ENCODE results near the gene AP3B2.

AP3B2 gene

DNA sequence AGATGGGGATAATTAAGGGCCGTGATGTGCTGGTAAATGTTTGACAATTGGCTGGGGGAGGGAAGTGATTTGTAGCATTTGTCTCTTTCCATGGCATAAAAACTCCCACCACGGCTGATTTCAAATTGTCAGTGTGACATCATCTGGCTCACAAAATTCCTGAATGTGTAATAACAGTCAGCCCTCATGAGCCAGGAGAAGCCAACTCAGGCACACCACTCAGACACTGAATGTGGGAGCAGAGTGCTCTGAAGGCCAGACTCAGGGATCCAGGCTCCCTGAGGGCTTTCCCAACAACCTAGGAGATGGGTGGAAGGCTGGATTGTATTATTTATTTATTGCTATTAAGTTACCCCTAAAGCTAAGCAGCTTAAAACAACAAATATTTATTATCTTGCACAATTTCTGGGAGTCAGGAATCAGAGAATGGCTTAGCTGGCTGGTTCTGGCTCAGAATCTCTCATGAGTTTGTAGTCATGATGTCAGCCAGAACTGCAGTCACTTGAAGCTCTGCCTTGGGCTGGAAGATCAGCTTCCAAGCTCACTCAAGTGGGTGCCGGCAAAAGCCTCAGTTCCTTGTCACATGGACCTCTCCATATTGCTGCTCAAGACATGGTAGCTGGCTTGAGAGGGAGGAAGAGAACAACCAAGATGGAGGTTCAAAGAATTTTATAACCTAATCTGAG lies 56.0 kb downstream of the AP3B2 start:
- TF ChIP-seq, protein P1, sequence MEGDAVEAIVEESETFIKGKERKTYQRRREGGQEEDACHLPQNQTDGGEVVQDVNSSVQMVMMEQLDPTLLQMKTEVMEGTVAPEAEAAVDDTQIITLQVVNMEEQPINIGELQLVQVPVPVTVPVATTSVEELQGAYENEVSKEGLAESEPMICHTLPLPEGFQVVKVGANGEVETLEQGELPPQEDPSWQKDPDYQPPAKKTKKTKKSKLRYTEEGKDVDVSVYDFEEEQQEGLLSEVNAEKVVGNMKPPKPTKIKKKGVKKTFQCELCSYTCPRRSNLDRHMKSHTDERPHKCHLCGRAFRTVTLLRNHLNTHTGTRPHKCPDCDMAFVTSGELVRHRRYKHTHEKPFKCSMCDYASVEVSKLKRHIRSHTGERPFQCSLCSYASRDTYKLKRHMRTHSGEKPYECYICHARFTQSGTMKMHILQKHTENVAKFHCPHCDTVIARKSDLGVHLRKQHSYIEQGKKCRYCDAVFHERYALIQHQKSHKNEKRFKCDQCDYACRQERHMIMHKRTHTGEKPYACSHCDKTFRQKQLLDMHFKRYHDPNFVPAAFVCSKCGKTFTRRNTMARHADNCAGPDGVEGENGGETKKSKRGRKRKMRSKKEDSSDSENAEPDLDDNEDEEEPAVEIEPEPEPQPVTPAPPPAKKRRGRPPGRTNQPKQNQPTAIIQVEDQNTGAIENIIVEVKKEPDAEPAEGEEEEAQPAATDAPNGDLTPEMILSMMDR (IDR thresholded peaks at IDR 0.05), result no peak

DNA sequence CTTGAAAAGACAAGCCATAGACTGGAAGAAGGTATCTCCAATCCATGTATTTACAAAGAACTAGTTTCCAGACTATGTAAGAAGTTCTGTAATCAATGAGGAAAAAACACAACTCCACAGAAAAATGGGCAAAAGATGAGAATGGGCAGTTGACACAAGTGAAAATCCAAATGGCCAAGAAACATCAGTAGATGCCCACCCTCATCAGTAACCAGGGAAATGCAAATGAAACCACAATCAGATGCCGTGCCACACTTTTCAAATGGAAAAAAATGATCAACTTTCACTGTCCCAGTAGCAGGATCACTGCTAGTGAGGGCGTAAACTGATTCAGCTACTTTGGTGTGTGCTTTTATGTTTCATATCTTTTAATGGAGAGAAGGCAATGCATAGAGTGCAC lies 58.0 kb downstream of the AP3B2 start:
- TF ChIP-seq, protein P1 (IDR thresholded peaks at IDR 0.05), result no peak

DNA sequence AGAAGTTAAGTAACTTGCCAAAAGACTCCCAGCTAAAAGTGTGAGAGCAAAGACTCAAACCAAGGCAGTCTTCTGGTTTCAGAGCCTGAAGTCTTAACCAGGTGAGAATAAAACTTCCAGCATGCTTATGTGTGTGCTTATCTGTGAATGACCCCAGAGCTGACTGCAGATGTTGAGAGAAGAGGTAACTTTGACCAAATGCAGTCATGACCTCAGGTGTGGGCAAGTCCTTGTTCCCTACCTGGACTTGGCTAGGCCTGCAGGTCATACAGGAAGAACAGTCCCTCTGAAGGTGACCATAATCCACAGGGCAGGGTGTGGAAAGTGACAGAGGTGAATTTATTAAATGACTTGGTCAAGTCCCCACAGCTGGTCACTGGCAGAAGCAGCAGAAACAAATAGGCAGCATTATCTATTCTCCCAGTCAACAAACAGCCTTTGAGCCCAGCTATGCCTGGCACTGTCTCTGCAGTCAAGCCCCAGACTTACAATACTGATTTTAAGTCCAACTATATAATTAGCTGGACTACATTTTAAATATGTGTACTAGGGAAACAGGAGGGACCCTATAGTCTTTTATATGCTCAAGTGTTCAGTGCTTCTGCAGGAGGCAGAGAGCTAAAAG lies 59.5 kb downstream of the AP3B2 start:
- TF ChIP-seq, protein P1 (IDR thresholded peaks at IDR 0.05), result no peak

DNA sequence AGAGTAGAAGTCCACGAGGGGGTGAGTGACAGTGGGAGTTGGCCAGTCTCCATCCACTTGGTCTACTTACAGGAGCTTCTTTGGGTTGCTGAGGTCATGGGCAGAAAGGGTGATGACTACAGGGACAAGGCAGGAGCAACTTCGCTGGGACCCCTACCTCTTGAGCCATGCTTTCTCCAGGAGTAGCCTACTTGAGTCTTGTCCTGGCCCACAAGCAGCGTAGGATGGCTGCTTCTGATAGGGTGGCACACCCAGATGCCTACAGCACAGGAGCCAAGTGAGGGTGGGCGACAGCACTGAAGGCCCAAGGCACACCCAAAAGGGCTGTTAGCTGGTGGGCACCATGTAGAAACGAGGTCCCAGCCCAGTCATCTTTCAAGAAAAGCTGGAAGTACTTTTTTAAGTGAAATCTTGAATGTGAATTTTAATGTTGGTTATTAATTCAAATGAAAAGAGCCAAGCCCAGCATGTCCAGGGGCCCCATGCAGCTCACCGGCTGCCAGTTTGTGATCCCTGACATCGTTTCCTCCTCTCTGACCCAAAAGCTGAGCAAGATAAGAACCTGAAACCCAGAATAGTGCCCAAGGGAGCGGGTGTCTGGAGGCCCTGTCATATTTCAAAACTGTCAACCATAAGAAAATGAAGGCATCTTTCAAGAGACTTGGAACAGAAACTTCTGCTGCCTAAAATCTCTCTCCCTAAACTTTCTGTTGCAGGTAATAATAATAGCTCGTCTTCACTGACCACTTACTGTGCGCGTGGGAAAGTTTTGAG lies 60.3 kb downstream of the AP3B2 start:
- TF ChIP-seq, protein P1 (IDR thresholded peaks at IDR 0.05), result no peak

DNA sequence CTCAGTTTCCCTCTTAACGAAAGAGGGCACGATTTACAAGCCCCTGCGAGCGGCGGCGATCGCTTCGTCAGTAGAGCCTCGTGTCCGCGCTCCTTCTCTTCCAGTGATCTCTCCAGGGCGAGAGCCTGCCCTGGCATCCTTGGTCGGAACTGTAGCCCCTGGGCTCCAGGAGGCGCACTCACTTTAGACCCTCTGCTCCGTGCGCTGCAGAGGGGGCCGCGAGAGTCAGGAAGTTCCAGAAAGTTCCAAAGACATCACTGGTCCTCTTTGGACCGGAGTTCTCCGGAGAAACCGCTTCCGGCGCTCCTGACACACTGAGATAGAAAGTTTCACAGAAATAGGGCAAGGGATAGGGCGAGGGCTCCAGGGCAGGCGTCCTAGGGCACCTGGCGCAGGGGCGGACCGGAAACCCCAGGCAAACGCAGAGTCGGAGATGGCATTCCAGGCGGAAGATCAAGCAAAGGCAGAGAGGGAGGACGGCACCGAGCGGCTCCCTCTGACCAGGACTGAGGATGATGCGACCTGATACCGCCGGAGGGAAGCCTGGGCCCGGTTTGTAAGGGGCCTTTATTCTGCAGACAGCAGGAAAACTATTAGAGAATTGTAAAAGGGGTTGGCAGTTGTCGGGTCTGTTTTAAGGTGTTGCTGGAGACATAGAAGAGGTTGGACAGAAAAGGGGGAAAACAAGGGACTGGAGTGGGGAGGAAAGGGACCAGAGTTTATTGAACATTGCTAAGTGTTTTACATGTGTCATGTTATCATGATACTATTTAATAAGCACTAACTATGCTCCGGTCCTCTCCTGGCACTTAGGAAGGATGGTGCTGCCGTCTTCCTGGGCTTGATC lies 61.2 kb downstream of the AP3B2 start:
- TF ChIP-seq, protein P1 (IDR thresholded peaks at IDR 0.05), result no peak

DNA sequence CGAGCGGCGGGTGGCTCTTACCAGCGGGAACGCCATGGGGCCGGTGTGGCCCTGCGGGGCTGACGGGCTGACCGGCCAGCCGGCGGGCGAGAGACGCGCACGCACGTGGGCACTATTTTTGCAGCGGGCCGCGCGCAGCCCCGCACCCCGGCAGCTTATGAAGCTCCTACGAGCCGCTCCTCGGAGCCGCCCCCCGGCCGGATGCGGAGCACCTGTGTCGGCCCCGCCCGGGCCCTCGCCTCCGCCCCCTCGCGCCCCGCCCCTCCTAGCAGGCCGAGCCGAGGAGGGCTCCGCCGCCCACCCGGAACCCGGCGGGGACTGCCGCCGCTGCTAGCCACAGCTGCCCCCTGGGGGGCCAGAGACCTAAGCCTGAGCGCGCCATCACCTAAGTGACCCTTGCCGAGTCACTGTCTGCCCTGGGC lies 61.8 kb downstream of the AP3B2 start:
- TF ChIP-seq, protein P1 (IDR thresholded peaks at IDR 0.05), result no peak
